ENCODE results near the gene GJD3. TPM values are rescaled to one million over a fixed set of nuclear protein-coding genes. Genes with fewer than 3 reads are reported as not detected.

The GJD3 gene
- total RNA-seq, 1 donor from 2014 or later = not detected

DNA sequence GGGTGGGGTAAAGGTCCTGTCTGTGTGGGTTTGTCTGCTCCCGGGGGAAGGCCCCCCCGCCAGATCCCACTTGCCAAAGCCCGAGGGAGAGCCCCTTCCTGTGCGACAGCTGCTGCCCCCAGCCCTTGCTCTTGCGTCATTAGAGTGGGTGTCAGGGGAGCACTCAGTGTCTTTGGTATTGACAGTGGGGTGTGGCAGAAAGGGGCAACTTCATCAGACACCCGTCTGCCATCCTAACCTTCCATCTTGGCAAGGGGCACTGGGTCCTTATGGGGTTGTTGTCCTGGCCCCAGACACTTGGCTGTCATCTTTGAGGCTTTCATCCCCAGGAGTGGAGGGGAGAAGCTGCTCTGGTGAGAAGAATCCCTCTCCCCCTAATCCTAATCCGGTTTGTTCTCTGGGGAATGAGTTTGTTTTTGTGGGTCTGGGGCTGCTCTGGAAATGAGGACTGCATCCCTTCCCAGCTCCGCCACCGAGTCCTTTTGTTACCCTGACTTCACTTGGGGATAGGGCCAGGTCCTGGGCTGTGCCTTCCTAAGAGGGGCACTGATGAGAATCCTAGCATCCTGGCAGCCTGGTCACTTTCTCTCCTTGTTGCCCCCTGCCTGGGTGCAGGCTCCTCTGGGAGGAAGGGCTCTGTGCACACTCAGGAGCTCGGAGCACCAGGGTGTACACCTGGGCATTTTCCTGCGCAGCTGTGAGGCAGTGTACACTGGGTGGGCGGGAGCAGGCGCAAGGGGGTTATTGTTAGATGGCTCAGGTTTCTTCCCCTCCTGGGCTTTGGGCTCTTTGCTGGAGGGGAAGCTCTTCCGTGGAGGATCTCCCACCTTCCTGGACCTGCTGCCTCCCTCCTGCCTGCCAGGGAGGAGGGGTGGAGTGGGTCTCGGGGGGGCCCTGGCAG, 21.1 kb downstream of the GJD3 start:
- Histone ChIP-seq H3K27me3 (peaks cover 78% of the 10 kb centered on the region), H3K9ac (no peak overlapping the region)
- H3K27me3 Mint-ChIP-seq (ENCODE audit: insufficient read depth, low read depth) = peaks cover 9% of the 10 kb centered on the region

GRCh38 chr17:40342504-40343218, 21.9 kb downstream of the GJD3 start:
- Histone ChIP-seq H3K36me3 (no peaks in the 10 kb centered on the region), H3K4me2 (peak overlapping the region; percentile 98), H3K27ac (no peak overlapping the region), H3K4me3 (peak overlapping the region; percentile 64), H3K4me1 (peaks cover 58% of the 10 kb centered on the region), H2AFZ (replicated peaks) (no peak overlapping the region), H3K79me2 (ENCODE audit: low read depth) (no peaks in the 10 kb centered on the region), H3K27me3 (peaks cover 86% of the 10 kb centered on the region), H3K9me3 (ENCODE audit: low read depth) (no peaks in the 10 kb centered on the region), H3K9ac (no peak overlapping the region), H3F3A (ENCODE audit: low read depth) (peaks cover 42% of the 10 kb centered on the region), H4K20me1 (ENCODE audit: low read depth) (peaks cover 89% of the 10 kb centered on the region)
- Mint-ChIP-seq H3K27ac (peak overlapping the region; percentile 60), H3K27me3 (ENCODE audit: insufficient read depth, low read depth) (peaks cover 9% of the 10 kb centered on the region), H3K9me3 (no peaks in the 10 kb centered on the region), H3K4me3 (peak overlapping the region; percentile 85), H3K4me1 (peaks cover 53% of the 10 kb centered on the region), H3K36me3 (no peaks in the 10 kb centered on the region)
- no peak for DNase-seq (ENCODE audit: low spot score)
- TF ChIP-seq EZH2 (IDR thresholded peaks at IDR 0.05) = peak; percentile 67
- peak; percentile 23 for TF ChIP-seq CTCF (IDR thresholded peaks at IDR 0.05)
- TF ChIP-seq EZH2phosphoT487 (IDR thresholded peaks at IDR 0.05) = peak; percentile 45

More for the DNA sequence above, 21.1 kb downstream of the GJD3 start:
- H3K4me1 Mint-ChIP-seq = peaks cover 60% of the 10 kb centered on the region
- Histone ChIP-seq H3K79me2 (ENCODE audit: low read depth) (no peaks in the 10 kb centered on the region), H3K4me3 (peak overlapping the region; percentile 64), H3F3A (ENCODE audit: low read depth) (peaks cover 42% of the 10 kb centered on the region), H3K36me3 (no peaks in the 10 kb centered on the region), H2AFZ (replicated peaks) (no peak overlapping the region), H3K27ac (no peak overlapping the region), H3K9me3 (ENCODE audit: low read depth) (no peaks in the 10 kb centered on the region), H3K4me2 (peak overlapping the region; percentile 98), H4K20me1 (ENCODE audit: low read depth) (peaks cover 90% of the 10 kb centered on the region), H3K4me1 (peaks cover 66% of the 10 kb centered on the region)
- H3K9me3 Mint-ChIP-seq = no peaks in the 10 kb centered on the region
- peak overlapping the region; percentile 60 for H3K27ac Mint-ChIP-seq
- TF ChIP-seq EZH2phosphoT487 (IDR thresholded peaks at IDR 0.05) (no peak), EZH2 (IDR thresholded peaks at IDR 0.05) (no peak), CTCF (IDR thresholded peaks at IDR 0.05) (no peak)
- H3K4me3 Mint-ChIP-seq = peak overlapping the region; percentile 85
- peak; percentile 60 for DNase-seq (ENCODE audit: low spot score)
- no peaks in the 10 kb centered on the region for H3K36me3 Mint-ChIP-seq

- no peak overlapping the region for H3K27ac Mint-ChIP-seq
- no peaks in the 10 kb centered on the region for H3K36me3 ChIP-seq
- peaks cover 42% of the 10 kb centered on the region for H3F3A ChIP-seq (ENCODE audit: low read depth)
- H3K27me3 ChIP-seq = peaks cover 91% of the 10 kb centered on the region
- H3K9ac ChIP-seq = no peak overlapping the region
- peaks cover 46% of the 10 kb centered on the region for H3K4me1 Mint-ChIP-seq
- no peak overlapping the region for H2AFZ ChIP-seq (replicated peaks)
- H3K4me3 Mint-ChIP-seq = peak overlapping the region; percentile 85
- H3K79me2 ChIP-seq (ENCODE audit: low read depth) = no peaks in the 10 kb centered on the region
- peak; percentile 84 for DNase-seq (ENCODE audit: low spot score)
- peaks cover 9% of the 10 kb centered on the region for H3K27me3 Mint-ChIP-seq (ENCODE audit: insufficient read depth, low read depth)
- H3K4me3 ChIP-seq = peak overlapping the region; percentile 64
- H3K9me3 ChIP-seq (ENCODE audit: low read depth) = no peaks in the 10 kb centered on the region
- no peaks in the 10 kb centered on the region for H3K36me3 Mint-ChIP-seq
- H4K20me1 ChIP-seq (ENCODE audit: low read depth) = peaks cover 90% of the 10 kb centered on the region
- no peaks in the 10 kb centered on the region for H3K9me3 Mint-ChIP-seq
- H3K27ac ChIP-seq = no peak overlapping the region
- peak overlapping the region; percentile 98 for H3K4me2 ChIP-seq
- H3K4me1 ChIP-seq = peaks cover 58% of the 10 kb centered on the region
- no peak for TF ChIP-seq EZH2 (IDR thresholded peaks at IDR 0.05)
- no peak for TF ChIP-seq EZH2phosphoT487 (IDR thresholded peaks at IDR 0.05)
- TF ChIP-seq CTCF (IDR thresholded peaks at IDR 0.05) = no peak
Observed at GRCh38 chr17:40341808-40342503, 22.6 kb downstream of the GJD3 start.

Measured in neural progenitor cell (in vitro differentiated cells).